AG04449 (cell line): ENCODE results near the gene TSR2.
A peak's percentile ranks its signal among the peaks of the same experiment; 100 is the strongest.

ENCODE experiments used
- CTCF ChIA-PET: fragments of 350-600 bp; formaldehyde crosslinking; extraction: SDS; loops from one replicate; lab custom pipeline; 2021; ENCODE audit warnings: antibody characterized with exemption; lab: Yijun Ruan, JAX
- POLR2A ChIA-PET: fragments of 400-600, 350-600 bp; formaldehyde crosslinking; extraction: SDS; loops from one replicate; lab custom pipeline; 2020; ENCODE audit warnings: antibody characterized with exemption, inconsistent platforms; lab: Yijun Ruan, JAX
- DNase-seq: peaks from one replicate; pipeline ENCODE4 v3.0.0-alpha.2; 2010; ENCODE audit warnings: low read depth, low spot score
- H3K4me3 ChIP-seq: 2 replicates; pipeline ENCODE4 v1.5.1; 2011; ENCODE audit warnings: low read depth, mild to moderate bottlenecking, control low read depth, low read length
- TF ChIP-seq, protein P1 (sequence below): IDR thresholded peaks from one replicate; pipeline ENCODE4 v1.5.1; 2011; ENCODE audit warnings: mild to moderate bottlenecking, moderate library complexity, low read length, control low read depth, inconsistent platforms; ENCODE audit not compliant: insufficient read depth; ENCODE audit errors: missing control alignments

The TSR2 gene

DNA sequence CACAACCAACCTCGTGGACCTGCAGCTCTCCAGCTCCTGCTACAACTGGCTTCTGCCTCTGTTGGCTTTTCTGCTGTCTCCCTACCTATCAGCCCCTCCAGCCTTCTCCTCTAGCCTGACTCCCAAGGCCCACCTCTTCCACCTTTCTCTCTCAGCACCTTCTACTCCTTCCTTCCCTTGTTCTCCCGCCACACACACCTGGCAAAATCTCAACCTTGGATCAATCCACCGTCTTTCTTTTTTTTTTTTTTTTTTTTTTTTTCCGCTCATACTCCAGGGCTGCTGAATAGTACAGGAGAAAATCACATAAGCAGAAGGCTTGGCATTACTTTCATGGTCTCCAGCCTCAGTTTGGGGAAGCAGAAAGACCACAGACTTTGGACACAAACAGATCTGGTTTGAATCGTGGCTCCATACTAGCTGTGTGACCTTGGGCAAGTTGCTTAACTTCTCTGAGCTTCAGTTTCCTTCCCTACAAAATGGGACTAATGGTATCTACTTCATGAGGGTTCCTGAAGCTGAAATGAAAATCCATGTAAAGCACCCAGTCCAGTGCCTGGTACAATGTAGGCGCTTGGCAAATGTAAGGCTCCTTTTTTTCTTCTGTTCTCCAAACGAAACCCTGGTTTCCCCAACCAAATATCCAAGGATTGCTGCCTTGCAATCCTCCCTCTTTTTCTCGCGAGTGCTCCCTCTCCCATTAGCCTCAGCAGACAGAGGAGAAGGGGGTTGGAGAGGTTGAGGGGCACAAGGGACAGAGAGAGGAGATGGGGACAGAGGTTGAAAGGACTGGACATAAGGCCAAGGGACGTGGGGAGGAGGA lies 54.2 kb downstream of the TSR2 start:
- H3K4me3 ChIP-seq: peak overlapping the region; percentile 64
- POLR2A ChIA-PET: no interaction called here
- TF ChIP-seq, protein P1, sequence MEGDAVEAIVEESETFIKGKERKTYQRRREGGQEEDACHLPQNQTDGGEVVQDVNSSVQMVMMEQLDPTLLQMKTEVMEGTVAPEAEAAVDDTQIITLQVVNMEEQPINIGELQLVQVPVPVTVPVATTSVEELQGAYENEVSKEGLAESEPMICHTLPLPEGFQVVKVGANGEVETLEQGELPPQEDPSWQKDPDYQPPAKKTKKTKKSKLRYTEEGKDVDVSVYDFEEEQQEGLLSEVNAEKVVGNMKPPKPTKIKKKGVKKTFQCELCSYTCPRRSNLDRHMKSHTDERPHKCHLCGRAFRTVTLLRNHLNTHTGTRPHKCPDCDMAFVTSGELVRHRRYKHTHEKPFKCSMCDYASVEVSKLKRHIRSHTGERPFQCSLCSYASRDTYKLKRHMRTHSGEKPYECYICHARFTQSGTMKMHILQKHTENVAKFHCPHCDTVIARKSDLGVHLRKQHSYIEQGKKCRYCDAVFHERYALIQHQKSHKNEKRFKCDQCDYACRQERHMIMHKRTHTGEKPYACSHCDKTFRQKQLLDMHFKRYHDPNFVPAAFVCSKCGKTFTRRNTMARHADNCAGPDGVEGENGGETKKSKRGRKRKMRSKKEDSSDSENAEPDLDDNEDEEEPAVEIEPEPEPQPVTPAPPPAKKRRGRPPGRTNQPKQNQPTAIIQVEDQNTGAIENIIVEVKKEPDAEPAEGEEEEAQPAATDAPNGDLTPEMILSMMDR: no peak
- no peak for DNase-seq
- CTCF ChIA-PET: interaction anchor here (1.8 kb wide), 1 partner anchor 12 kb away, joined by 5 read pairs; no protein-coding TSS in a partner anchor
